ENCODE results near the gene SMYD1.

The SMYD1 gene

GRCh38 chr2:88110830-88111229 lies 43.2 kb downstream of the SMYD1 start:
- no peaks in the 10 kb centered on the region for H3K27me3 ChIP-seq (ENCODE audit: low read depth, low read length)
- peaks cover 0 to 12% of the 10 kb centered on the region in 2 donors for H3K36me3 ChIP-seq (ENCODE audit: control insufficient read depth in 1 of 2, insufficient read depth in 2 of 2, low read length in 2 of 2)
- H3K4me1 ChIP-seq (ENCODE audit: control insufficient read depth in 1 of 2, insufficient read depth in 2 of 2, low read length in 2 of 2) = no peaks in the 10 kb centered on the region
- no peak overlapping the region for H3K4me3 ChIP-seq (ENCODE audit: low read depth in 1 of 2, low read length in 2 of 2)
- H3K9me3 ChIP-seq (ENCODE audit: control insufficient read depth in 1 of 2, low read length in 2 of 2) = no peaks in the 10 kb centered on the region
- H3K27ac ChIP-seq (ENCODE audit: low read length) = no peak overlapping the region

- Histone ChIP-seq H3K36me3 (ENCODE audit: control insufficient read depth in 1 of 2, insufficient read depth in 2 of 2, low read length in 2 of 2) (peaks cover 0 to 12% of the 10 kb centered on the region in 2 donors), H3K27me3 (ENCODE audit: low read depth, low read length) (no peaks in the 10 kb centered on the region), H3K27ac (ENCODE audit: low read length) (no peak overlapping the region), H3K4me3 (ENCODE audit: low read depth in 1 of 2, low read length in 2 of 2) (no peak overlapping the region), H3K9me3 (ENCODE audit: control insufficient read depth in 1 of 2, low read length in 2 of 2) (no peaks in the 10 kb centered on the region), H3K4me1 (ENCODE audit: control insufficient read depth in 1 of 2, insufficient read depth in 2 of 2, low read length in 2 of 2) (no peaks in the 10 kb centered on the region)
Observed at GRCh38 chr2:88113069-88113468, 45.4 kb downstream of the SMYD1 start.

- Histone ChIP-seq H3K27ac (ENCODE audit: low read length) (no peak overlapping the region), H3K4me3 (ENCODE audit: low read depth in 1 of 2, low read length in 2 of 2) (no peak overlapping the region), H3K36me3 (ENCODE audit: control insufficient read depth in 1 of 2, insufficient read depth in 2 of 2, low read length in 2 of 2) (peaks cover 0 to 9% of the 10 kb centered on the region in 2 donors), H3K4me1 (ENCODE audit: control insufficient read depth in 1 of 2, insufficient read depth in 2 of 2, low read length in 2 of 2) (no peaks in the 10 kb centered on the region), H3K9me3 (ENCODE audit: control insufficient read depth in 1 of 2, low read length in 2 of 2) (no peaks in the 10 kb centered on the region), H3K27me3 (ENCODE audit: low read depth, low read length) (no peaks in the 10 kb centered on the region)
Observed at GRCh38 chr2:88114889-88115288, 47.3 kb downstream of the SMYD1 start.

GRCh38 chr2:88115825-88116518 lies 48.3 kb downstream of the SMYD1 start:
- H3K36me3 ChIP-seq (ENCODE audit: control insufficient read depth in 1 of 2, insufficient read depth in 2 of 2, low read length in 2 of 2) = peaks cover 0 to under 1% of the 10 kb centered on the region in 2 donors
- H3K27me3 ChIP-seq (ENCODE audit: low read depth, low read length) = no peaks in the 10 kb centered on the region
- no peaks in the 10 kb centered on the region for H3K9me3 ChIP-seq (ENCODE audit: control insufficient read depth in 1 of 2, low read length in 2 of 2)
- H3K4me3 ChIP-seq (ENCODE audit: low read depth in 1 of 2, low read length in 2 of 2) = no peak overlapping the region
- no peak overlapping the region for H3K27ac ChIP-seq (ENCODE audit: low read length)
- no peaks in the 10 kb centered on the region for H3K4me1 ChIP-seq (ENCODE audit: control insufficient read depth in 1 of 2, insufficient read depth in 2 of 2, low read length in 2 of 2)

GRCh38 chr2:88116669-88117432 lies 49.2 kb downstream of the SMYD1 start:
- H3K4me3 ChIP-seq (ENCODE audit: low read depth in 1 of 2, low read length in 2 of 2) = no peak overlapping the region
- H3K27ac ChIP-seq (ENCODE audit: low read length) = no peak overlapping the region
- no peaks in the 10 kb centered on the region for H3K4me1 ChIP-seq (ENCODE audit: control insufficient read depth in 1 of 2, insufficient read depth in 2 of 2, low read length in 2 of 2)
- H3K9me3 ChIP-seq (ENCODE audit: control insufficient read depth in 1 of 2, low read length in 2 of 2) = no peaks in the 10 kb centered on the region
- H3K36me3 ChIP-seq (ENCODE audit: control insufficient read depth in 1 of 2, insufficient read depth in 2 of 2, low read length in 2 of 2) = no peaks in the 10 kb centered on the region
- H3K27me3 ChIP-seq (ENCODE audit: low read depth, low read length) = no peaks in the 10 kb centered on the region

GRCh38 chr2:88117973-88118372 lies 50.3 kb downstream of the SMYD1 start:
- Histone ChIP-seq H3K27ac (ENCODE audit: low read length) (no peak overlapping the region), H3K4me3 (ENCODE audit: low read depth in 1 of 2, low read length in 2 of 2) (no peak overlapping the region)

GRCh38 chr2:88121678-88122077 lies 54.1 kb downstream of the SMYD1 start:
- Histone ChIP-seq H3K4me3 (ENCODE audit: low read depth in 1 of 2, low read length in 2 of 2) (no peak overlapping the region), H3K4me1 (ENCODE audit: control insufficient read depth in 1 of 2, insufficient read depth in 2 of 2, low read length in 2 of 2) (no peaks in the 10 kb centered on the region), H3K9me3 (ENCODE audit: control insufficient read depth in 1 of 2, low read length in 2 of 2) (no peaks in the 10 kb centered on the region), H3K36me3 (ENCODE audit: control insufficient read depth in 1 of 2, insufficient read depth in 2 of 2, low read length in 2 of 2) (no peaks in the 10 kb centered on the region), H3K27me3 (ENCODE audit: low read depth, low read length) (no peaks in the 10 kb centered on the region), H3K27ac (ENCODE audit: low read length) (no peak overlapping the region)

More at GRCh38 chr2:88117973-88118372, 50.3 kb downstream of the SMYD1 start:
- Histone ChIP-seq H3K36me3 (ENCODE audit: control insufficient read depth in 1 of 2, insufficient read depth in 2 of 2, low read length in 2 of 2) (no peaks in the 10 kb centered on the region), H3K27me3 (ENCODE audit: low read depth, low read length) (no peaks in the 10 kb centered on the region), H3K9me3 (ENCODE audit: control insufficient read depth in 1 of 2, low read length in 2 of 2) (no peaks in the 10 kb centered on the region), H3K4me1 (ENCODE audit: control insufficient read depth in 1 of 2, insufficient read depth in 2 of 2, low read length in 2 of 2) (no peaks in the 10 kb centered on the region)

- Histone ChIP-seq H3K4me1 (ENCODE audit: control insufficient read depth in 1 of 2, insufficient read depth in 2 of 2, low read length in 2 of 2) (no peaks in the 10 kb centered on the region), H3K36me3 (ENCODE audit: control insufficient read depth in 1 of 2, insufficient read depth in 2 of 2, low read length in 2 of 2) (no peaks in the 10 kb centered on the region), H3K9me3 (ENCODE audit: control insufficient read depth in 1 of 2, low read length in 2 of 2) (no peaks in the 10 kb centered on the region), H3K27ac (ENCODE audit: low read length) (no peak overlapping the region), H3K27me3 (ENCODE audit: low read depth, low read length) (no peaks in the 10 kb centered on the region), H3K4me3 (ENCODE audit: low read depth in 1 of 2, low read length in 2 of 2) (no peak overlapping the region)
Observed at GRCh38 chr2:88122141-88122884, 54.7 kb downstream of the SMYD1 start.

GRCh38 chr2:88123164-88123974 lies 55.7 kb downstream of the SMYD1 start:
- H3K4me3 ChIP-seq (ENCODE audit: low read depth in 1 of 2, low read length in 2 of 2) = no peak overlapping the region
- H3K4me1 ChIP-seq (ENCODE audit: control insufficient read depth in 1 of 2, insufficient read depth in 2 of 2, low read length in 2 of 2) = no peaks in the 10 kb centered on the region

GRCh38 chr2:88123975-88124917 lies 56.6 kb downstream of the SMYD1 start:
- H3K36me3 ChIP-seq (ENCODE audit: control insufficient read depth in 1 of 2, insufficient read depth in 2 of 2, low read length in 2 of 2) = no peaks in the 10 kb centered on the region
- H3K4me3 ChIP-seq (ENCODE audit: low read depth in 1 of 2, low read length in 2 of 2) = no peak overlapping the region
- no peak overlapping the region for H3K27ac ChIP-seq (ENCODE audit: low read length)

More at GRCh38 chr2:88123164-88123974, 55.7 kb downstream of the SMYD1 start:
- H3K27me3 ChIP-seq (ENCODE audit: low read depth, low read length) = no peaks in the 10 kb centered on the region
- no peaks in the 10 kb centered on the region for H3K9me3 ChIP-seq (ENCODE audit: control insufficient read depth in 1 of 2, low read length in 2 of 2)
- H3K36me3 ChIP-seq (ENCODE audit: control insufficient read depth in 1 of 2, insufficient read depth in 2 of 2, low read length in 2 of 2) = no peaks in the 10 kb centered on the region
- no peak overlapping the region for H3K27ac ChIP-seq (ENCODE audit: low read length)

More at GRCh38 chr2:88123975-88124917, 56.6 kb downstream of the SMYD1 start:
- H3K9me3 ChIP-seq (ENCODE audit: control insufficient read depth in 1 of 2, low read length in 2 of 2) = no peaks in the 10 kb centered on the region
- H3K27me3 ChIP-seq (ENCODE audit: low read depth, low read length) = no peaks in the 10 kb centered on the region
- no peaks in the 10 kb centered on the region for H3K4me1 ChIP-seq (ENCODE audit: control insufficient read depth in 1 of 2, insufficient read depth in 2 of 2, low read length in 2 of 2)
